Endothelial cell (in vitro differentiated cells): ENCODE results near the gene CERK. TPM values are rescaled to one million over a fixed set of nuclear protein-coding genes. Genes with fewer than 3 reads are reported as not detected.

ENCODE experiments used
- DNase-seq: peaks from one replicate; pipeline ENCODE4 v3.0.0; 2021; ENCODE audit warnings: low spot score
- H3K27ac Mint-ChIP-seq: one replicate; pipeline ENCODE4 v1.8.0; 2021; ENCODE audit warnings: mixed read lengths, inconsistent platforms; ENCODE audit not compliant: unreplicated experiment
- H3K27me3 Mint-ChIP-seq: one replicate; pipeline ENCODE4 v1.8.0; 2021; ENCODE audit warnings: mild to moderate bottlenecking, moderate library complexity, mixed read lengths, inconsistent platforms; ENCODE audit not compliant: unreplicated experiment
- H3K36me3 Mint-ChIP-seq: one replicate; pipeline ENCODE4 v1.8.0; 2021; ENCODE audit warnings: mild to moderate bottlenecking, low read depth, mixed read lengths, inconsistent platforms; ENCODE audit not compliant: unreplicated experiment
- H3K4me1 Mint-ChIP-seq: one replicate; pipeline ENCODE4 v1.8.0; 2021; ENCODE audit warnings: mild to moderate bottlenecking, mixed read lengths, inconsistent platforms; ENCODE audit not compliant: unreplicated experiment
- H3K4me3 Mint-ChIP-seq: one replicate; pipeline ENCODE4 v1.8.0; 2021; ENCODE audit warnings: mild to moderate bottlenecking, mixed read lengths, inconsistent platforms; ENCODE audit not compliant: unreplicated experiment
- H3K9me3 Mint-ChIP-seq: one replicate; pipeline ENCODE4 v1.8.0; 2021; ENCODE audit warnings: mixed read lengths, inconsistent platforms; ENCODE audit not compliant: unreplicated experiment
- total RNA-seq: library from RNA; stranded (reverse); fragmentation: NEBNext Ultra II Directional; extraction: Animal tissue kit (Norgen Biotek cat#: 25700); gene quantifications from one replicate; pipeline ENCODE4 v1.2.1, GENCODE V29; 2021; ENCODE audit not compliant: unreplicated experiment
- TF ChIP-seq, protein P1 (sequence below): fragments of 200-600 bp; sonication (generic); IDR thresholded peaks from one replicate; pipeline ENCODE4 v1.5.0; 2021; ENCODE audit warnings: antibody characterized with exemption; ENCODE audit not compliant: unreplicated experiment

Gene CERK
- total RNA-seq, 1 donor from 2014 or later, result 57.7 TPM

DNA sequence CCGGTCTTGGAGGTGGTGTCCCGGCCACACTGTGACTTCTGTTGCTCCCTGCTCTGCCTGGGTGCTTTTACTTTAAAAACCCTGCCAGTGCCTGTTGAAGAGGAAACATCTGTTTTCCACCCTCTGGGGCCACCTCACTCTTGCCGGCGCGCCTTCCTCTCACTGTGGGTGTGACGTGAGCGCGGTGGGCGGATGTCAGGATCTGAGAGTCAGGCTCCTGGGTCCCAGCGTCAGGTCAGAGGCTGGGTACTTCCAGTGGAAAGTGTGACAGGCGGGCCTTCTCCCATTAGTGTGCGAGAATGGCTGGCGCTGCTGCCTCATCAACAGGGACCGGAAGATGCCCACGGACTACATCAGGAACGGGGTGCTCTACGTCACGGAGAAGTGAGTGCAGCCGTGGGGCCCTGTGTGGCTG lies 63.7 kb downstream of the CERK start:
- Mint-ChIP-seq H3K36me3 (no peaks in the 10 kb centered on the region), H3K27me3 (peaks cover 2% of the 10 kb centered on the region), H3K4me3 (no peak overlapping the region), H3K9me3 (no peaks in the 10 kb centered on the region), H3K27ac (no peak overlapping the region), H3K4me1 (no peaks in the 10 kb centered on the region)
- DNase-seq, result no peak
- TF ChIP-seq, protein P1, sequence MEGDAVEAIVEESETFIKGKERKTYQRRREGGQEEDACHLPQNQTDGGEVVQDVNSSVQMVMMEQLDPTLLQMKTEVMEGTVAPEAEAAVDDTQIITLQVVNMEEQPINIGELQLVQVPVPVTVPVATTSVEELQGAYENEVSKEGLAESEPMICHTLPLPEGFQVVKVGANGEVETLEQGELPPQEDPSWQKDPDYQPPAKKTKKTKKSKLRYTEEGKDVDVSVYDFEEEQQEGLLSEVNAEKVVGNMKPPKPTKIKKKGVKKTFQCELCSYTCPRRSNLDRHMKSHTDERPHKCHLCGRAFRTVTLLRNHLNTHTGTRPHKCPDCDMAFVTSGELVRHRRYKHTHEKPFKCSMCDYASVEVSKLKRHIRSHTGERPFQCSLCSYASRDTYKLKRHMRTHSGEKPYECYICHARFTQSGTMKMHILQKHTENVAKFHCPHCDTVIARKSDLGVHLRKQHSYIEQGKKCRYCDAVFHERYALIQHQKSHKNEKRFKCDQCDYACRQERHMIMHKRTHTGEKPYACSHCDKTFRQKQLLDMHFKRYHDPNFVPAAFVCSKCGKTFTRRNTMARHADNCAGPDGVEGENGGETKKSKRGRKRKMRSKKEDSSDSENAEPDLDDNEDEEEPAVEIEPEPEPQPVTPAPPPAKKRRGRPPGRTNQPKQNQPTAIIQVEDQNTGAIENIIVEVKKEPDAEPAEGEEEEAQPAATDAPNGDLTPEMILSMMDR, result no peak

DNA sequence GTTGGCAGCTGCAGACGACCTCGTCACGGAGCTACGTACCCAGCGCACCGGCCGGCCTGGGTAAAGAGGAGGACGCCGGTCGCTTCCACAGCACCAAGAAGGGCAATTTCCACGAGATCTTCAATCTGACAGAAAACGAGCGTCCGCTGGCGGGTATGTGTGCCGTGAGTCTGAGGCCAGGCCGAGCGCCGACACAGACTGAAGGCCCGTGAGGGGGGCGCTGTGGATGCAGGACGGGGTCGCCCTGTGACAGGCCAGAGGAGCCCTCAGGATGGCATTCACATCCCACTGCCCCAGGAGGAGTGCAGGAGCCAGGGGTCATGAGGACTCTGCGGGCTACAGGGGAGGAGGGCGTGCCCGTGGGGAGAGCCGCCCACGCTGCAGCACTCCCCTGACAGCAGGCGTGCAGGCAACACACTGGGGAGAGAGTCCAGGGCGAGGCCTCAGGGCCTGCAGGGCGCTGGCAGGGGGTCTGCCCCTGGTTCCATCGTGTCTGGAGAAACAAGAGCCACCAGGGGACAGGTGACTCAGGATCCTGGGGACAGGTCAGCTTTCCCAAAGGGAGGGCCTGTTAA lies 64.3 kb downstream of the CERK start:
- peaks cover 3% of the 10 kb centered on the region for H3K36me3 Mint-ChIP-seq
- TF ChIP-seq, protein P1, result no peak
- DNase-seq, result no peak

DNA sequence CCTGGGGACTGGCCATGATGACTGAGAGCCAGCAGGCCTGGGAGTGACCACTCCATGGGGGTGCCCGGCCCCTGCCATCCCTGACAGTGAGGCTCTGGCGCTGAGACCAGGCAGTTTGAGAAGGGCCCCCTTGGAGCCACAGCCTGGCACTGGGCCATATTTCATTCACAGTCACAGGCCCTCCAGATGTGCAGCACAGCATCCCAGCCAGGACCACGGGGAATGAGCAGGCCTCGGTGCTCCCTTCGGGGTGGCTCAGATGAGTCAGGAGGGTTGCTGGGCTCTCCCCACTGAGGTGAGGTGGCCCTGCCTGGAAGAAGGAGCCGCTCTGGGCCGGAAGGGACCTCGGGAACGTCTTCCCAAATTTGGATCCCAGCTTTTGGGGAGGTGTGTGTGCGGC lies 64.8 kb downstream of the CERK start:
- H3K4me1 Mint-ChIP-seq, result no peaks in the 10 kb centered on the region
- TF ChIP-seq, protein P1, result no peak
- H3K27ac Mint-ChIP-seq, result no peak overlapping the region
- H3K9me3 Mint-ChIP-seq, result no peaks in the 10 kb centered on the region
- no peak overlapping the region for H3K4me3 Mint-ChIP-seq
- DNase-seq, result no peak
- H3K36me3 Mint-ChIP-seq, result peaks cover 5% of the 10 kb centered on the region
- peaks cover 4% of the 10 kb centered on the region for H3K27me3 Mint-ChIP-seq

More for the DNA sequence above, 64.3 kb downstream of the CERK start:
- Mint-ChIP-seq H3K4me3 (no peak overlapping the region), H3K4me1 (no peaks in the 10 kb centered on the region), H3K27me3 (peaks cover 3% of the 10 kb centered on the region), H3K9me3 (no peaks in the 10 kb centered on the region), H3K27ac (no peak overlapping the region)

DNA sequence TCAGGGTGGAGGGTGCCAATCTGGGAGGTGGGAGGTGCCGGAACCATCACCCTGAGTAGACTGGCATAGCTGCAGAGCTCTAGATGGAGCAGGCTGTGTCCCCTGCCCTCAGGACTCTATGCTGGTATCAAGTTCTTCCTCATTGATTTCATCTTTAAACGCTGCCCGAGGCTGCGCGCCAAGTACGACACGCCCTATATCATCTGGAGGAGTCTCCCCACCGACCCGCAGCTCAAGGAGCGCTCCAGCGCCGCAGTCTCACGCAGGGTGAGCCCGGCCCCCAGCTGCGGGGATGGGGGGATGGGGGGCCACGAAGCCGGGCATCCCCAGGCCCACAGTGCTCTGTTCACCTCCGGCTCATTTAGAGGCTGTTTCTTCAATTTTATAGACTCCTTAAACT lies 65.3 kb downstream of the CERK start:
- no peak for DNase-seq
- H3K27ac Mint-ChIP-seq, result no peak overlapping the region

DNA sequence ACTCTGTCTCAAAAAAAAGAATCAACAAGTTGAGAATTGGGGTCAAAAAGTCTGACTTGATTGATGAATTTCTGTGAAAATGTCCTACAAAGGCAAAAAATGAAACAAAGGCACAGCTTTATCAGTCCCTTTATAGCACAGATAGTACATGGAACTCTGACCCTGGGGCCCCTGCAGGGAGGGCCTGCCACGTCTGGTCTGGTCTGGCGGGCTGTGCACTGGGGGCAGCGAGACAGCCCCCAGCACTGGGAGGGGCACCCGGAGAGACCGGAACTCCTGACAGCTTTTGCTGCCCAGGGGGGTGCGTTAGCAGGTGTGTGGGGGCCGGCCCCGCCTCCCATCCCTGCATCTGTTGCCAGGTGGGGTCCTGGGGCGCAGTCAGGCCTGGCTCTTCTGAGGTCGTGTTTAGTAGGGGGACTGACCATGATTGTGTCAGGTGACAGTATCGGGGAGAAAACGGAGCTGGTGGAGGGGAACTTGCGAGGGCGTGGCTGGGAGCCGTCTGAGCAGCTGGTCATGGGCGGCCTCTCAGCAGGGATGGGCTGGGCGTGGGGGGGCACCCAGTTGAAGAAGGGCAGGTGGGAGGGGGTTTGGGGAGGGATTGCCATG lies 66.1 kb downstream of the CERK start:
- Mint-ChIP-seq H3K36me3 (peaks cover 5% of the 10 kb centered on the region), H3K4me1 (no peaks in the 10 kb centered on the region), H3K9me3 (no peaks in the 10 kb centered on the region), H3K27ac (no peak overlapping the region), H3K4me3 (no peak overlapping the region), H3K27me3 (peaks cover 2% of the 10 kb centered on the region)
- no peak for DNase-seq
- TF ChIP-seq, protein P1, result no peak

More for the DNA sequence above, 65.3 kb downstream of the CERK start:
- Mint-ChIP-seq H3K27me3 (peaks cover 4% of the 10 kb centered on the region), H3K4me3 (no peak overlapping the region), H3K9me3 (no peaks in the 10 kb centered on the region), H3K4me1 (no peaks in the 10 kb centered on the region), H3K36me3 (peaks cover 5% of the 10 kb centered on the region)
- TF ChIP-seq, protein P1, result no peak
